DND-41 (cell line): ENCODE measurements around the gene BCAP29.

Experiments
- EZH2 ChIP-seq: IDR thresholded peaks from 3 replicates; pipeline ENCODE4 v1.6.1; 2012; ENCODE audit warnings: borderline replicate concordance, low read depth, mild to moderate bottlenecking, moderate library complexity, low read length, inconsistent platforms; ENCODE audit not compliant: severe bottlenecking
- TF ChIP-seq, protein P1 (sequence below): IDR thresholded peaks from 2 replicates; pipeline ENCODE4 v1.5.1; 2012; ENCODE audit warnings: borderline replicate concordance, low read length, moderate library complexity, mild to moderate bottlenecking; ENCODE audit not compliant: poor library complexity, severe bottlenecking; ENCODE audit errors: extremely low read depth

DNA sequence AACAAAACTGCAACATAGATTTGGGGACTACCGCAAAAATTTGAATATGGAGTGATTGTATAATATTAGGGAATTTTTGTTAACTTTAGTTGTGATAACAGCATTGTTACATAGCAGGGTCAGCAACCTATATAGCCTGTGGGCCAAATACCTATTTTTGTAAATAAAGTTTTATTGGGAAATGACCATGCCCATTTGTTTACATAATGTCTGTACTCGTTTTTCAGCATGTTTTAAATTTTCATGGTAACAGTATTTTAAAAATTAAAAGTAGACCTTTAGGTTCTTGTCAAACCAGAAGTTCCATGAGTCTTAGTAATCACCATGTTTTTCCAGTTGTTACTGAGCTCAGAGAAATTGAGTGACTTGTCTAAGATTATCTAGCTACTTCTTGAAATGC lies 4.7 kb downstream of the BCAP29 start:
- TF ChIP-seq, protein P1, sequence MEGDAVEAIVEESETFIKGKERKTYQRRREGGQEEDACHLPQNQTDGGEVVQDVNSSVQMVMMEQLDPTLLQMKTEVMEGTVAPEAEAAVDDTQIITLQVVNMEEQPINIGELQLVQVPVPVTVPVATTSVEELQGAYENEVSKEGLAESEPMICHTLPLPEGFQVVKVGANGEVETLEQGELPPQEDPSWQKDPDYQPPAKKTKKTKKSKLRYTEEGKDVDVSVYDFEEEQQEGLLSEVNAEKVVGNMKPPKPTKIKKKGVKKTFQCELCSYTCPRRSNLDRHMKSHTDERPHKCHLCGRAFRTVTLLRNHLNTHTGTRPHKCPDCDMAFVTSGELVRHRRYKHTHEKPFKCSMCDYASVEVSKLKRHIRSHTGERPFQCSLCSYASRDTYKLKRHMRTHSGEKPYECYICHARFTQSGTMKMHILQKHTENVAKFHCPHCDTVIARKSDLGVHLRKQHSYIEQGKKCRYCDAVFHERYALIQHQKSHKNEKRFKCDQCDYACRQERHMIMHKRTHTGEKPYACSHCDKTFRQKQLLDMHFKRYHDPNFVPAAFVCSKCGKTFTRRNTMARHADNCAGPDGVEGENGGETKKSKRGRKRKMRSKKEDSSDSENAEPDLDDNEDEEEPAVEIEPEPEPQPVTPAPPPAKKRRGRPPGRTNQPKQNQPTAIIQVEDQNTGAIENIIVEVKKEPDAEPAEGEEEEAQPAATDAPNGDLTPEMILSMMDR = no peak
- TF ChIP-seq EZH2 = no peak
